ENCODE measurements around the gene PLCXD3. TPM values are rescaled to one million over a fixed set of nuclear protein-coding genes. Genes with fewer than 3 reads are reported as not detected.

Gene PLCXD3
- total and polyA plus RNA-seq, 2 of the 8 experiments (the other 6 are each of a cell fraction or from before 2014, with no cell fraction given) = 0.03 to 0.07 TPM

DNA sequence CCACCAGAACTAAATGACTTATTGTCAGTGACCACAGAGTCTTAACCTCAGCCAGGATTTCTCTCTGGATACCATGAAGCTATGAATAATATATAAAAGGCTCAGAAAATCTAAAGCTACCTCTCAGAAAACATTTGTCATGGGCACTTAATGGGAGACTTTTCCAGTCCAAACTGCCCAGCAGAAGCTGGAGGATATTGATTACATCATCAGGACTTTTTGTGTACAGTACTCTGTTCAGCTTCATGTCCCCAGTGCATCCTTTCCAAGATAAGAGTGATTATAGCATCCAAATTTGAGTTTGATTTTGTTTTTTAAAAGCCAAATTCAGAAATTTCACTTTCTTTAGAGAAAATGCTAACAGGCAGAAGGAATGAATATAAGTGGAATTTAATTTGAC lies 173.2 kb downstream of the PLCXD3 start (continued):
- TF ChIP-seq GABPA (IDR thresholded peaks at IDR 0.05; ENCODE audit: borderline replicate concordance, insufficient read depth, low read length) (no peak), SP2 (IDR thresholded peaks at IDR 0.05; ENCODE audit: low read length) (no peak), CHD1 (IDR thresholded peaks at IDR 0.05; ENCODE audit: low read depth, low read length) (no peak), RNF2 (IDR thresholded peaks at IDR 0.05; ENCODE audit: borderline replicate concordance, low read depth, low read length, missing control alignments, poor library complexity, severe bottlenecking) (no peak)
